ENCODE data around the gene COL8A1.

DNA sequence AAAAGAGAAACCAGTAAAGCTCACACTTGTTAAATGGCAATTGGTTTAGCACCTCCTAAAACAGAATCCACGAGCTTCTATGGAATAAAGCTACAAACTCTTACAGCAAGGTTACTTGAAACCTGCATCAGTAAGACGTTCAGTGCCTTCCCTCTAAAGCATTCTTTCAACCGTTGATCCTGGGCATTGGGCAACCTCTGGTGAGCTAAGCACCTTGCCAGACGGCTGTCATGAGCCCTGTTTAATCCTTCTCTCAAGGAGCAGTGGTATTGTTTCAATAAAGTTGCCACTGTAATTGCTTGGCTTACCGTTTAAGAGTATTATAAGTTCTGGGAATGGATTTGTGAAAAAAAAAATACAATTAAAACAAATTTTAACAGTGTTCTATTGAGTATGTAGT is 75.0 kb downstream of the COL8A1 start:
- TF ChIP-seq, protein P1, sequence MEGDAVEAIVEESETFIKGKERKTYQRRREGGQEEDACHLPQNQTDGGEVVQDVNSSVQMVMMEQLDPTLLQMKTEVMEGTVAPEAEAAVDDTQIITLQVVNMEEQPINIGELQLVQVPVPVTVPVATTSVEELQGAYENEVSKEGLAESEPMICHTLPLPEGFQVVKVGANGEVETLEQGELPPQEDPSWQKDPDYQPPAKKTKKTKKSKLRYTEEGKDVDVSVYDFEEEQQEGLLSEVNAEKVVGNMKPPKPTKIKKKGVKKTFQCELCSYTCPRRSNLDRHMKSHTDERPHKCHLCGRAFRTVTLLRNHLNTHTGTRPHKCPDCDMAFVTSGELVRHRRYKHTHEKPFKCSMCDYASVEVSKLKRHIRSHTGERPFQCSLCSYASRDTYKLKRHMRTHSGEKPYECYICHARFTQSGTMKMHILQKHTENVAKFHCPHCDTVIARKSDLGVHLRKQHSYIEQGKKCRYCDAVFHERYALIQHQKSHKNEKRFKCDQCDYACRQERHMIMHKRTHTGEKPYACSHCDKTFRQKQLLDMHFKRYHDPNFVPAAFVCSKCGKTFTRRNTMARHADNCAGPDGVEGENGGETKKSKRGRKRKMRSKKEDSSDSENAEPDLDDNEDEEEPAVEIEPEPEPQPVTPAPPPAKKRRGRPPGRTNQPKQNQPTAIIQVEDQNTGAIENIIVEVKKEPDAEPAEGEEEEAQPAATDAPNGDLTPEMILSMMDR (IDR thresholded peaks at IDR 0.05 in 4 of 5, conservative IDR thresholded peaks at IDR 0.05 in 1 of 5): no peak
- no peak for TF ChIP-seq POLR2A (IDR thresholded peaks at IDR 0.05)

Measured in gastrocnemius medialis (tissue), 4 donors.